ENCODE results near the gene KBTBD12.

GRCh38 chr3:128016502-128016901 is 101.5 kb downstream of the KBTBD12 start:
- TF ChIP-seq CTCF (IDR thresholded peaks at IDR 0.05) (no peak), POLR2A (IDR thresholded peaks at IDR 0.05) (no peak)

Measured in heart left ventricle (tissue), 13 donors.